ENCODE data around the gene TMEM238L.
A peak's percentile ranks its signal among the peaks of the same experiment; 100 is the strongest.

The TMEM238L gene

GRCh38 chr17:10773391-10773790, 30.5 kb downstream of the TMEM238L start:
- no peak for DNase-seq (ENCODE audit: low spot score)

GRCh38 chr17:10772425-10773380, 31.2 kb downstream of the TMEM238L start:
- no peak for DNase-seq (ENCODE audit: low spot score)

- DNase-seq (ENCODE audit: low spot score), result no peak
Measured at GRCh38 chr17:10771148-10771547, 32.8 kb downstream of the TMEM238L start.

- no peak for DNase-seq (ENCODE audit: low spot score)
Measured at GRCh38 chr17:10769840-10770239, 34.1 kb downstream of the TMEM238L start.

- DNase-seq (ENCODE audit: low spot score), result no peak
Measured at GRCh38 chr17:10768750-10769251, 35.1 kb downstream of the TMEM238L start.

- DNase-seq (ENCODE audit: low spot score), result no peak
Measured at GRCh38 chr17:10767232-10767631, 36.7 kb downstream of the TMEM238L start.

GRCh38 chr17:10762037-10762436, 41.9 kb downstream of the TMEM238L start:
- DNase-seq (ENCODE audit: low spot score), result no peak

- DNase-seq (ENCODE audit: low spot score), result no peak
Measured at GRCh38 chr17:10761281-10761680, 42.6 kb downstream of the TMEM238L start.

- no peak for DNase-seq (ENCODE audit: low spot score)
Measured at GRCh38 chr17:10758062-10758461, 45.8 kb downstream of the TMEM238L start.

GRCh38 chr17:10757647-10758046, 46.3 kb downstream of the TMEM238L start:
- DNase-seq (ENCODE audit: low spot score), result no peak

- no peak for DNase-seq (ENCODE audit: low spot score)
Measured at GRCh38 chr17:10757067-10757466, 46.8 kb downstream of the TMEM238L start.

- no peak for DNase-seq (ENCODE audit: low spot score)
Measured at GRCh38 chr17:10756619-10757018, 47.3 kb downstream of the TMEM238L start.

GRCh38 chr17:10756185-10756584, 47.7 kb downstream of the TMEM238L start:
- no peak for DNase-seq (ENCODE audit: low spot score)

GRCh38 chr17:10755592-10756127, 48.2 kb downstream of the TMEM238L start:
- DNase-seq (ENCODE audit: low spot score), result no peak

- no peak for DNase-seq (ENCODE audit: low spot score)
Measured at GRCh38 chr17:10754861-10755591, 48.9 kb downstream of the TMEM238L start.

- peak; percentile 52 for DNase-seq (ENCODE audit: low spot score)
Measured at GRCh38 chr17:10754109-10754508, 49.8 kb downstream of the TMEM238L start.

GRCh38 chr17:10752696-10753095, 51.2 kb downstream of the TMEM238L start:
- DNase-seq (ENCODE audit: low spot score), result no peak

- no peak for DNase-seq (ENCODE audit: low spot score)
Measured at GRCh38 chr17:10751563-10751962, 52.3 kb downstream of the TMEM238L start.

- DNase-seq (ENCODE audit: low spot score), result no peak
Measured at GRCh38 chr17:10750210-10750609, 53.7 kb downstream of the TMEM238L start.

- no peak for DNase-seq (ENCODE audit: low spot score)
Measured at GRCh38 chr17:10748531-10749181, 55.2 kb downstream of the TMEM238L start.

GRCh38 chr17:10745231-10745630, 58.7 kb downstream of the TMEM238L start:
- DNase-seq (ENCODE audit: low spot score), result no peak

All from AG08396 (cell line).